ENCODE data around the gene OR13G1.
"Not testable (repeated sequence)": the region's sequence is repeated elsewhere in the genome, so short reads cannot be mapped to it uniquely, and the experiment has no call there.

OR13G1 gene

GRCh38 chr1:247679639-247680038 is at the start of gene OR13G1:
OR13G1 (minus strand) TSS chr1:247679739; CDS start chr1:247673041, 6,698 bp downstream.
- no peak for DNase-seq (ENCODE audit: low read depth in 2 of 2)

- no peak for DNase-seq (ENCODE audit: low read depth in 2 of 2)
Measured at GRCh38 chr1:247721222-247721621, 41.7 kb upstream of the OR13G1 start.

GRCh38 chr1:247716546-247716945 is 37.0 kb upstream of the OR13G1 start, which contains the start of gene OR6F1:
OR6F1 (minus strand) TSS chr1:247716646; CDS start chr1:247712755, 3,891 bp downstream.
- DNase-seq (ENCODE audit: low read depth in 2 of 2) = no peak

GRCh38 chr1:247713753-247714152 is 34.2 kb upstream of the OR13G1 start:
- no peak for DNase-seq (ENCODE audit: low read depth in 2 of 2)

GRCh38 chr1:247710681-247711080 is 31.1 kb upstream of the OR13G1 start:
- DNase-seq (ENCODE audit: low read depth in 2 of 2) = not testable (repeated sequence)

GRCh38 chr1:247701338-247701737 is 21.8 kb upstream of the OR13G1 start:
- DNase-seq (ENCODE audit: low read depth in 2 of 2) = no peak

GRCh38 chr1:247681288-247681897 is 1.9 kb upstream of the OR13G1 start:
- DNase-seq (ENCODE audit: low read depth in 2 of 2) = no peak

- DNase-seq (ENCODE audit: low read depth in 2 of 2) = no peak
Measured at GRCh38 chr1:247680171-247680570, 632 bp upstream of the OR13G1 start.

- DNase-seq (ENCODE audit: low read depth in 2 of 2) = no peak
Measured at GRCh38 chr1:247669225-247669624, 10.3 kb downstream of the OR13G1 start.

GRCh38 chr1:247656221-247656875 is 23.2 kb downstream of the OR13G1 start:
- no peak for DNase-seq (ENCODE audit: low read depth in 2 of 2)

GRCh38 chr1:247653040-247653439 is 26.5 kb downstream of the OR13G1 start:
- no peak for DNase-seq (ENCODE audit: low read depth in 2 of 2)

GRCh38 chr1:247647864-247648263 is 31.7 kb downstream of the OR13G1 start:
- DNase-seq (ENCODE audit: low read depth in 2 of 2) = no peak

GRCh38 chr1:247646867-247647266 is 32.7 kb downstream of the OR13G1 start:
- no peak for DNase-seq (ENCODE audit: low read depth in 2 of 2)

- no peak for DNase-seq (ENCODE audit: low read depth in 2 of 2)
Measured at GRCh38 chr1:247642742-247643141, 36.8 kb downstream of the OR13G1 start.

GRCh38 chr1:247639381-247639981 is 40.1 kb downstream of the OR13G1 start:
- no peak for DNase-seq (ENCODE audit: low read depth in 2 of 2)

GRCh38 chr1:247638781-247639180 is 40.8 kb downstream of the OR13G1 start:
- DNase-seq (ENCODE audit: low read depth in 2 of 2) = no peak

- DNase-seq (ENCODE audit: low read depth in 2 of 2) = no peak
Measured at GRCh38 chr1:247638011-247638410, 41.5 kb downstream of the OR13G1 start.

- no peak for DNase-seq (ENCODE audit: low read depth in 2 of 2)
Measured at GRCh38 chr1:247627951-247628350, 51.6 kb downstream of the OR13G1 start.
